NCI-H82 treated with DMSO at 0.1 percent for 48 hours (cell line): ENCODE measurements around the gene ARHGEF40.

ENCODE experiments used
- DNase-seq: peaks from one replicate; lab custom pipeline; 2025; ENCODE audit not compliant: unreplicated experiment; lab: John Stamatoyannopoulos, UW

ARHGEF40 gene

DNA sequence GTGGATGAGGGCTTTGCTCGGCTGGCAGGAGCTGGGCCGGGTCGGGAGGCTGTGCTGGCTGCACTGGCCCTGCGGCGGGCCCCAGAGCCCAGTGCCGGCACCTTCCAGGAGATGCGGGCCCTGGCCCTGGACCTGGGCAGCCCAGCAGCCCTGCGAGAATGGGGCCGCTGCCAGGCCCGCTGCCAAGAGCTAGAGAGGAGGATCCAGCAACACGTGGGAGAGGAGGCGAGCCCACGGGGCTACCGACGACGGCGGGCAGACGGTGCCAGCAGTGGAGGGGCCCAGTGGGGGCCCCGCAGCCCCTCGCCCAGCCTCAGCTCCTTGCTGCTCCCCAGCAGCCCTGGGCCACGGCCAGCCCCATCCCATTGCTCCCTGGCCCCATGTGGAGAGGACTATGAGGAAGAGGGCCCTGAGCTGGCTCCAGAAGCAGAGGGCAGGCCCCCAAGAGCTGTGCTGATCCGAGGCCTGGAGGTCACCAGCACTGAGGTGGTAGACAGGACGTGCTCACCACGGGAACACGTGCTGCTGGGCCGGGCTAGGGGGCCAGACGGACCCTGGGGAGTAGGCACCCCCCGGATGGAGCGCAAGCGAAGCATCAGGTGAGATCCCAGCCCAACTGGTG is 11.5 kb downstream of the ARHGEF40 start:
- DNase-seq = no peak

DNA sequence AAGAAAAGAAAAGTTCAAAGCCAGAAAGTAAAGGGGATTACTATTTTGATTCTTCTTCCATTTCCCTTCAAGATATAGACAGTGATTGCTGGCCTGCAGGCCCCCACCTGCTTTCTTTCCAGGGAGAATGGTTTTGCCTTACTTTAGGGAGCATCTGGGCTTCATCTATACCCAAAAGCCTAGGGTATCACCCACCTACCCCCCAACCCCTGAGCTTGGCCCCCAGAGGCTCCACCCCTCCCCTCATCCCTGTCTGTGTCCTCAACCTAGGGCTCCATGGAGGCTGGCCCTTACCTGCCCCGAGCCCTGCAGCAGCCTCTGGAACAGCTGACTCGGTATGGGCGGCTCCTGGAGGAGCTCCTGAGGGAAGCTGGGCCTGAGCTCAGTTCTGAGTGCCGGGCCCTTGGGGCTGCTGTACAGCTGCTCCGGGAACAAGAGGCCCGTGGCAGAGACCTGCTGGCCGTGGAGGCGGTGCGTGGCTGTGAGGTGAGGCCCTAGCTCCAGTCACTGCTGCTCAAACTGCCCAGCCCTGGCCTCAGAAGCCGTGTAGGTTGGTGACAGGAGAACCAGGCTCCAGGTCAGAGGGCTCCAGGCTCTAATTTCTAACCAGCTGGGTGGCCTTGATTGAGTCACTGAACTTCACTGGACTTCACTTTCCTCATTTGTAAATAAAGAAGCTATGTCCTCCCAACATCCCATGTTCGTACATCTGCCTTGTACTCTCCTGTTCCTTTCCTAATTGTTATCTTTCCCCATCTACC is 13.6 kb downstream of the ARHGEF40 start:
- no peak for DNase-seq

GRCh38 chr14:21084396-21084795 is 14.3 kb downstream of the ARHGEF40 start:
- no peak for DNase-seq

DNA sequence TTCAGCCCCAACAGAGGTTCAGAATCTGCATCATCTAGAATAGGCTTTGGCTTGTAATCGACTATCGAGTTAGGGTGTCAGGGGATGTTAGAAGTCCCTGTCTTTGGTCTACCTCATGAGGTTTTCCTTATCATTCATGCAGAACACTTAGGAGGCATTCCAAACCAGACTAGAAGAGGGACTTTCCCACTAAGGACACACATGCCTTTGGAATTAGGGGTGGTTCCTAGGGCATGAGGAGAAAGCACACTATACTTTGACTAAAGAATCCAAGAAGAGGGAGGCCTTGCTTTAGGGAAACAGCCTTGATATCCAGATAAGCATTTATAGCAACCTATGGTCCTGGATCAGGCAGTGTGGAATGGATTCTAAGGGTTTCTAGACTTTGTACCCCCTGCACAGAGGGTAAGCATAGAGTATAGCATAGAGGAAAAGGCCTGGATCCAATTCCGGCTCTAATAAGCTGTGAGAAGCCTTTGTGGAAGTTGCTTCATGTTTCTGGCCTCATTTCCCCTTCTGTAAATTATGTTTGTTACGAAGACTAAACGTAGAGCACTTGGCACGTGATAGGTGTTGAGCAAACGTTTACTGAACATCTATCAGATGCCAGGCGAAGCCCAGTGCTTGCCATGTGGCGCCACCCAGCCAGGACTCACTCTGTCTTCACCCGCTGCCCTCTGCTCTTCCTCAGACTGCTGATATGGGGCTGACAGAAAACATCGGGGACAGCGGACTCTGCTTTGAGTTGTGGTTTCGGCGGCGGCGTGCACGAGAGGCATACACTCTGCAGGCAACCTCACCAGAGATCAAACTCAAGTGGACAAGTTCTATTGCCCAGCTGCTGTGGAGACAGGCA is 15.1 kb downstream of the ARHGEF40 start:
- DNase-seq = no peak

- DNase-seq = no peak
Observed at GRCh38 chr14:21086908-21087293, 16.8 kb downstream of the ARHGEF40 start.

GRCh38 chr14:21087294-21088091 is 17.4 kb downstream of the ARHGEF40 start:
- DNase-seq = no peak

DNA sequence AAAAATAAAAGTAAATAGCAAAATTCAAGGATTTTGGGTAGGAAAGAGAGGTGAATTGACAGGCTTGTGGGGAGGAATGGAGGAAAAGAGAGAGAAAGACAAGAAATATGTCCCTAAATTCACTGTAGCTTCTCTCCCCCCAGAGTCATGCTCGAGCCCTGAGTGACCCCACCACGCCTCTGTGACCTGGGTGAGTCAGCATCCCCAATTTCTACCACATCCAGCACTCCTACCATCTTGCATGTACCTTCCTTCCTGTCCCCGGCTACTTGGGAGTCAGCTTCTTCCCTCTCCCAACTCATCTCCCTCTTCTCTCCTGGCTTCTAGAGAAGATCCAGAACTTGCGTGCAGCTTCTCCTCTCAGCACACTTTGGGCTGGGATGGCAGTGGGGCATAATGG is 18.6 kb downstream of the ARHGEF40 start:
- DNase-seq = no peak

- no peak for DNase-seq
Observed at GRCh38 chr14:21089271-21089670, 19.2 kb downstream of the ARHGEF40 start.

DNA sequence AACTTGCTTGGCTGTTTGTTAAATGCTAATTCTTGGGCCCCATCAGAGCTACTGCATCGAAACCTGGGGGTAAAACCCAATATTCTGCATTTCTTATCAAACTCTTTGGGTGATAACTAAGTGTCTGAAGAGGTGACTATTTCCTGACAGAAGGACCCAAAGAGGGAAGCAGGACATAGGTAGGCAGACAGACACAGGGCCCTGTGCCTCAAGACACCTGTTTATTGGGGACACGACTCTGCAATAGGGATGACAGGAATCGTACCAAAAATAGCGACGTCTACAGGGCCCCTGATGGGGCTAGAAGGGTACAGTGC is 19.7 kb downstream of the ARHGEF40 start:
- DNase-seq = no peak

GRCh38 chr14:21090194-21090939 is 20.3 kb downstream of the ARHGEF40 start:
- DNase-seq = no peak

GRCh38 chr14:21090940-21091663 is 21.0 kb downstream of the ARHGEF40 start:
- DNase-seq = no peak

GRCh38 chr14:21091821-21092272 is 21.7 kb downstream of the ARHGEF40 start:
- DNase-seq = no peak

DNA sequence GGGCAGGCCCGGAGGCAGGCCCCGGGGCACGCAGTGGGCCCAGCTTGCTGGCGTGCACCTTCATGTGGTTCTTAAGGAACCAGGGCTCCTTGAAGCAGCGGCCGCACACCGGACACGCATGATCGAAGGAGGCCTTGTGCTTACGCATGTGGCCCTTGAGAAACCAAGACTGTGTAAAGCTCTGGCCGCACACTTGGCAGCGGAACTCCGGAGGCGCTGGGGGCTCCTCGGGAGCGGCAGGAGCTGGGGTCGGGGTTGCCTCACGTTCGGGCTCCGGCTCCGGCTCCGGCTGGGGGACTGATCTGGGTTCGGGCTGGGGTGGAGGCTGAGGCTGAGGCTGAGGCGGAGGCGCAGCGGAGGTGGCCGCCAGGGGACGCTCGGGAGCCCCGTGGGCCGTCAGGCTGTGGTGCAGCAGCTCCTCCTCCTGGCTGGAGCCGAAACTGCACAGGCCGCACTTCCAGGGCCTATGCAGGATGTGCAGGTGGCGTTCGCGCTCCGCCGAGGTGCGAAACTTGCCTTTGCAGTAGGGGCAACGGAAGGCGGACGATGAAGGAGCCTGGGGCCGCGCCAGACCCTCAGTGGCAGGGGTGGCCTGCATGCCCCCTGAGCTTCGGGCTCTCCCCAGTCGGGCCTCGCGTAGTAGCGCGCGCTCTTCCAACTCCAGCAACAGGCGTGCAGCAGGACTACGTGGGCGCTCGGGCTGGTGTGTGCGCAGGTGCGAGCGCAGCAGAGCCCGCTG is 22.3 kb downstream of the ARHGEF40 start:
- DNase-seq = peak; percentile 12

DNA sequence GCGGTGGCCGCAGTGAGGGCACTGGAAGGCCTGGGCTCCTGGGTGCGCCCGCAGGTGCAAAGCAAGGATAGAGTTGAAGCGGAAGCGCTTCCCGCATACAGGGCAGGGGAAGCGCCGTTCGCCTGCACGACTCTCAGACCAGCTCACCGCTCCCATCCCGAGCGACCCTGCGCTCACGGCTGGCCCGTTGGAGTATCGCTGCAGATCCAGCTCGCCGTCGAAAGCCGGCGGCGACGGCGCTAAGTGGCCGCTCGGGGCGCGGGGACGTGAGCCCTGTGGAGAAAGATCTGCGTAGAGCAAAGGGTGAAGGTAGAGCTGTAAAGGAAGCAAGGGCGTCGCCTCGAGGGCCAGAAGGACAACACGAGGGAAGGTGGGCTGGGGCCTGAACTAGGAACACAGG is 22.9 kb downstream of the ARHGEF40 start:
- DNase-seq = no peak

DNA sequence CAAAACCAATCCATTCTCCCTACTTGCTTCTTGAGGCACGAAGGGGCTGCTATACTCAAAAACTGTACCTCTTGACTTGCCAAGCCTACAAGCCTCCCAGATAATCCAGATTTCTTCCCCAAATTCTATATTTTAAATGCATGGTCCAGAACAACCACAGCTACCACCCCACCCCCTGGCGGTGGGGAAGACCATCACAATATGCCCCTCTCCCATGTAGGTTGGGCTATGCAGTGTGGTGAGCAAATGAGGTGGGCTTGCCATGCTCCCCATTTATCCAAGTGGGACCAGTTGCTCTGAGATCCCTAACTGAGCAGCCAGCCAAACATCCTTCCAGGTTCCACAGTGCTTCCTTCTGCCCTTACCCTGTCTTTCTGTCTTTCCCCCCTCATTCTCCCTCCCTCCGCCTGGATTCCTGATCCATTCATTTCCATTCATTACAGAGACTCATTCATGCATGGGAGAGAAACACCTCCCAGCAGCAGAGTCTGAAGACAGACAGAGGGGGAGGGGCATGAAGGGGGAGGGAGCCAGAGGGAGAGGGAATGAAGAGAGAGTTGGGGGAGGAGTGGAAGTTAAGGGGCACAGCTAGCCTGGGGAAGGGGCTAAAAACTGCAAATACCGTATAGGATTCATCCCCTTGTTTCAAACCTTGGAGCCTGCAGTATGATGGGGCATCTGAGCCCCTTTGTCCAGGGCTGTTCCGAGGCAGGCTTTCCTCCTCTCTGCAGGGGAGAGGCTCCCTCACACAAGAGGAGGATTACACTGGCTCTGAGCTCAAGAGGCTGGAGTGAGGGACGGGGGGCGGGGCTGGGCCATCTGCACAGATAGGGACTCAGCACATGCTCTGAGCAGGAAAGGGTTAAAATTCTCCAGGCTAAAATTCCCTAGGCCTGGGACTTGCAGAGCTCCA is 23.9 kb downstream of the ARHGEF40 start:
- DNase-seq = peak; percentile 95

DNA sequence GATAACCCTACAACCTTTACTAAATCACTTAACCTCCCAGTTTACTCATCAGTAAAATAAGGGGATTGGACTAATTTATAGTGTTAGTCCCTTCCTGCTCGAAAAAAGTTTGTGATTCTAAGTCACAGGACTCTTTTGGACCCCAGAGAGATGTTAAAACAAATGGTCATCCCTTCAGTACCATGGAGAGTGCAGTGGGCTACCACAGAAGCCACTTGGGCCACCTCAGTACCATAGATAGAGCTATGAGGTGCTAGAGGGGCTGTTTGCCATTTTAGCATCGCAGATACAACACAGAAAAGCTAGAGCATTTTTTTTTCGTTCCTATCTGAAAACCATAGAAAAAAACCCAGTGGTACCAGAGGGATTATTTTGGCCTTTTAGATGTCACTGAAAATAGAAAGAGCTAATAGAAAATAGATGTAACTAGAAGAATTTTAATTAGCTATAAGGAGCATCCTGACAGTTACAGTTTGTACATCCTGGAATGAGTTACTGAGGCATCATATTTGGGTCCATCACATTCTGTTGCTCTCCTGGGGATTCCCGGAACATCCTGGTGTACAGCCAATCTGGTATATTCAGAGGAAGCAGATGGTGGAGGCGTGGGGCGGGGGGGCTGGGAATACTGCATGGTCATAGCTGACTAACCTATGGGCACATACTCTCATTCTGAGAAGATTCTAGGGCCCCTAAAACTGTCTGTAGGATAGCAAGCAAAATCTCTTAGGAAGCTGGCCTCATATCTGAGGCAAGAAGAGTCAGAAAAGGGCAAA is 25.5 kb downstream of the ARHGEF40 start:
- DNase-seq = peak; percentile 39

GRCh38 chr14:21096438-21096837 is 26.3 kb downstream of the ARHGEF40 start:
- DNase-seq = no peak
